ENCODE measurements around the gene RAB11FIP4. TPM values are rescaled to one million over a fixed set of nuclear protein-coding genes. Genes with fewer than 3 reads are reported as not detected.
A peak's percentile ranks its signal among the peaks of the same experiment; 100 is the strongest.

Gene RAB11FIP4
- total and polyA plus RNA-seq, 2 of the 8 experiments (the other 6 are each of a cell fraction or from before 2014, with no cell fraction given), result 21.7 to 53.2 TPM

DNA sequence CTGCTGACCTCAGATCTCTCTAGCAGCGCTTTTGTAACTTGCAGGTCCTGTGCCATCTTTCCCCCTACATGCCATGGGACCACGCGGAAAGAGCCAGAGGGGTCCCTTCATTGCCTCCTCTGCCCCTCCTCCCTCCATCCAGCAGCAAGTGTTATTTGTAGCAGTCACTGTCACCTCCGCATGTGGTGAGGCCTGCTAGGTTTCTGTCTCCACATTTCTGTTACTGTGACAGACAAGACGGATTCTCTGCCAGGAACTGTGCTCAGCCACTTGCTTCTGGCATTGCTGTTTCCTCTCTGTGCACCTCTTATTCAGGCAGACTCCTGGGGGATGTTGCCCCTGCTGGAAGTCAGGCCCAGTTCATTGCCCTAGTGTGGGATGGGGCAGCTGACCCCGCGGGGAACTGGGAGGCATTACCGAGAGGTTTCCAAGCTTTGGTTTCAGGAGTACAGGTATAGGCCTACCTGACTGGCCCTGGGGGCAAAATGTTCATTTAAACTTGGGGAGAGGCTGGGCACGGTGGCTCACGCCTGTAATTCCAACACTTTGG is 61.2 kb downstream of the RAB11FIP4 start:
- Histone ChIP-seq H2BK12ac (ENCODE audit: low read depth, low read length) (peak overlapping the region; percentile 69; the same call in 1 of the 2 replicates), H4K5ac (ENCODE audit: insufficient read length, low read depth, low read length) (no peak overlapping the region), H3K23ac (ENCODE audit: insufficient read length) (no peak overlapping the region), H3K23me2 (ENCODE audit: low read depth, low read length) (no peaks in the 10 kb centered on the region), H2BK20ac (ENCODE audit: low read length) (no peak overlapping the region), H2BK15ac (ENCODE audit: low read length) (no peak overlapping the region), H2AFZ (ENCODE audit: low read length) (no peak overlapping the region), H3K36me3 (ENCODE audit: control insufficient read depth in 2 of 4, insufficient read depth in 4 of 4, low read length in 3 of 4) (no peaks in the 10 kb centered on the region), H3K27ac (ENCODE audit: low read depth, low read length) (no peak overlapping the region), H2BK5ac (ENCODE audit: low read depth, low read length) (no peak overlapping the region), H3K9me3 (ENCODE audit: insufficient read depth in 2 of 2, low read depth in 1 of 2, low read length in 1 of 2) (0 out of 4 replicates have a peak, but pooled peaks cover 0 to 1% of the 10 kb centered on the region in 2 experiments), H3K56ac (replicated peaks; ENCODE audit: insufficient read length, low read depth, low read length) (no peak overlapping the region), H2BK120ac (replicated peaks; ENCODE audit: low read depth, low read length) (no peak overlapping the region), H4K8ac (ENCODE audit: extremely low read depth, insufficient read depth, low read length) (no peak overlapping the region), H3K79me2 (ENCODE audit: control insufficient read depth in 1 of 2, insufficient read depth in 2 of 2, low read length in 2 of 2) (no peaks in the 10 kb centered on the region), H4K91ac (replicated peaks; ENCODE audit: insufficient read length, low read length) (no peak overlapping the region), H3K4me1 (replicated peaks in 1 of 4; ENCODE audit: control insufficient read depth in 3 of 4, insufficient read depth in 4 of 4, low read length in 3 of 4) (peaks cover 0 to 15% (median under 1%) of the 10 kb centered on the region in 4 experiments; a peak in 3 of 7 replicates), H3K4me2 (ENCODE audit: insufficient read depth in 1 of 2, low read depth in 2 of 2, low read length in 2 of 2) (no peak overlapping the region), H3K27me3 (replicated peaks in 1 of 4; ENCODE audit: control insufficient read depth in 3 of 4, extremely low read depth in 1 of 4, insufficient read depth in 3 of 4, low read length in 3 of 4) (no peaks in the 10 kb centered on the region), H3K14ac (ENCODE audit: insufficient read length) (no peak overlapping the region), H3K18ac (ENCODE audit: extremely low read depth, low read length) (no peak overlapping the region), H2AK5ac (ENCODE audit: low read depth, low read length) (no peak overlapping the region), H3K4ac (replicated peaks; ENCODE audit: insufficient read length, low read depth, low read length) (no peak overlapping the region), H4K20me1 (replicated peaks in 1 of 2; ENCODE audit: control insufficient read depth in 1 of 2, insufficient read depth in 2 of 2, low read length in 2 of 2) (no peaks in the 10 kb centered on the region), H3K9ac (replicated peaks in 1 of 4; ENCODE audit: extremely low read depth in 1 of 4, low read depth in 3 of 4, low read length in 3 of 4) (no peak overlapping the region), H3K79me1 (ENCODE audit: low read depth, low read length) (no peaks in the 10 kb centered on the region), H3K4me3 (ENCODE audit: extremely low read depth in 1 of 4, insufficient read depth in 2 of 4, low read depth in 3 of 4, low read length in 4 of 4) (no peak overlapping the region)
- POLR2A ChIA-PET (ENCODE audit: partially characterized antibody), result no interaction called here
- CTCF ChIA-PET (ENCODE audit: partially characterized antibody), result interaction anchor here (1.0 to 6.5 kb wide), 7 partner anchors 14 to 78 kb away, joined by 3 to 44 read pairs (median 4); no protein-coding TSS in a partner anchor
- FAIRE-seq, result no peak
- no peak for DNase-seq (ENCODE audit: low read depth in 1 of 2, low spot score in 2 of 2)
- 83% methylated on average over 10 of the region's 10 CpGs; no CpG with 5 or more reads in 1 of the 2 experiments for WGBS, 2 experiments (ENCODE audit: extremely low coverage in 1 of 2, insufficient coverage in 1 of 2, insufficient read length in 1 of 2, insufficient replicate concordance in 2 of 2, low coverage in 1 of 2, low lambda C conversion rate in 2 of 2, missing lambda C conversion rate in 1 of 2)
- TF ChIP-seq BRCA1 (IDR thresholded peaks at IDR 0.05; ENCODE audit: low read depth, low read length) (no peak), SP4 (IDR thresholded peaks at IDR 0.05; ENCODE audit: low read length) (no peak), CHD1 (IDR thresholded peaks at IDR 0.05; ENCODE audit: low read depth, low read length) (no peak), PHF8 (conservative IDR thresholded peaks at IDR 0.05; ENCODE audit: low read depth, low read length) (no peak), POLR2A (IDR thresholded peaks at IDR 0.05; ENCODE audit: control extremely low read depth in 1 of 2, low read depth in 2 of 2, low read length in 2 of 2) (no peak), SIRT6 (IDR thresholded peaks at IDR 0.05; ENCODE audit: low read length) (no peak), NRF1 (IDR thresholded peaks at IDR 0.05; ENCODE audit: low read depth, low read length) (no peak)
- TF ChIP-seq, protein P1, sequence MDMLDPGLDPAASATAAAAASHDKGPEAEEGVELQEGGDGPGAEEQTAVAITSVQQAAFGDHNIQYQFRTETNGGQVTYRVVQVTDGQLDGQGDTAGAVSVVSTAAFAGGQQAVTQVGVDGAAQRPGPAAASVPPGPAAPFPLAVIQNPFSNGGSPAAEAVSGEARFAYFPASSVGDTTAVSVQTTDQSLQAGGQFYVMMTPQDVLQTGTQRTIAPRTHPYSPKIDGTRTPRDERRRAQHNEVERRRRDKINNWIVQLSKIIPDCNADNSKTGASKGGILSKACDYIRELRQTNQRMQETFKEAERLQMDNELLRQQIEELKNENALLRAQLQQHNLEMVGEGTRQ (IDR thresholded peaks at IDR 0.05; ENCODE audit: low read length), result no peak
